ENCODE data around the gene METAP1D. TPM values are rescaled to one million over a fixed set of nuclear protein-coding genes. Genes with fewer than 3 reads are reported as not detected.
"Not testable (repeated sequence)": the region's sequence is repeated elsewhere in the genome, so short reads cannot be mapped to it uniquely, and the experiment has no call there.

METAP1D gene
- total RNA-seq, 1 experiment from 2014 or later, result 8.6 TPM

- no peaks in the 10 kb centered on the region for H3K36me3 ChIP-seq (ENCODE audit: control insufficient read depth, insufficient read depth, low read length)
- intact Hi-C loops (cut with micrococcal nuclease; ENCODE audit: unreplicated experiment) (no loop called here), in situ Hi-C loops (cut with HindIII; ENCODE audit: low pct_unique_long_range_greater_than_20kb, low sequenced_read_pairs) (no loop called here)
- no peaks in the 10 kb centered on the region for H3K27me3 ChIP-seq (ENCODE audit: control insufficient read depth, insufficient read depth, low read length)
- H3K27ac ChIP-seq (ENCODE audit: low read length), result no peak overlapping the region
- no peak for DNase-seq (ENCODE audit: low read depth, low spot score)
- ATAC-seq, result no peak
- ChIA-PET POLR2A (no interaction called here), CTCF (interaction anchor here (0.7 to 1.0 kb wide), 2 partner anchors 117 to 275 kb away, joined by 3 to 6 read pairs; no protein-coding TSS in a partner anchor)
- H3K4me3 ChIP-seq (ENCODE audit: low read depth in 2 of 2, low read length in 2 of 2), result no peak overlapping the region
- H3K9me3 ChIP-seq (ENCODE audit: control insufficient read depth, insufficient read depth, low read depth, low read length), result no peaks in the 10 kb centered on the region
- H3K4me1 ChIP-seq (ENCODE audit: control insufficient read depth, insufficient read depth, low read length), result no peaks in the 10 kb centered on the region
- no TSS peak for BruUV-seq (replicated peaks)
- TF ChIP-seq SIN3A (IDR thresholded peaks at IDR 0.05; ENCODE audit: borderline replicate concordance, insufficient read depth, low read depth, low read length), result no peak
- TF ChIP-seq CTCF (IDR thresholded peaks at IDR 0.05), result no peak
- TF ChIP-seq TCF7L2 (IDR thresholded peaks at IDR 0.05; ENCODE audit: low read depth, low read length), result no peak
- no peak for TF ChIP-seq REST (IDR thresholded peaks at IDR 0.05; ENCODE audit: insufficient read depth in 1 of 2, low read depth in 2 of 2, low read length in 1 of 2)
- TF ChIP-seq POLR2AphosphoS5 (IDR thresholded peaks at IDR 0.05; ENCODE audit: low read depth, low read length), result no peak
Observed at GRCh38 chr2:171979103-171979502, 20.6 kb upstream of the METAP1D start.

- H3K4me1 ChIP-seq (ENCODE audit: control insufficient read depth, insufficient read depth, low read length); CTCF ChIA-PET; BruUV-seq (replicated peaks); in situ Hi-C loops (cut with HindIII; ENCODE audit: low pct_unique_long_range_greater_than_20kb, low sequenced_read_pairs); H3K4me3 ChIP-seq (ENCODE audit: low read depth in 2 of 2, low read length in 2 of 2); H3K36me3 ChIP-seq (ENCODE audit: control insufficient read depth, insufficient read depth, low read length); H3K27ac ChIP-seq (ENCODE audit: low read length); ATAC-seq; H3K27me3 ChIP-seq (ENCODE audit: control insufficient read depth, insufficient read depth, low read length); H3K9me3 ChIP-seq (ENCODE audit: control insufficient read depth, insufficient read depth, low read depth, low read length); DNase-seq (ENCODE audit: low read depth, low spot score); POLR2A ChIA-PET; intact Hi-C loops (cut with micrococcal nuclease; ENCODE audit: unreplicated experiment): not testable (repeated sequence)
Observed at GRCh38 chr2:171983924-171984323, 15.8 kb upstream of the METAP1D start.

GRCh38 chr2:171985076-171985475, 14.7 kb upstream of the METAP1D start:
- POLR2A ChIA-PET, result no interaction called here
- H3K27ac ChIP-seq (ENCODE audit: low read length), result no peak overlapping the region
- H3K4me3 ChIP-seq (ENCODE audit: low read depth in 2 of 2, low read length in 2 of 2), result no peak overlapping the region
- no peaks in the 10 kb centered on the region for H3K27me3 ChIP-seq (ENCODE audit: control insufficient read depth, insufficient read depth, low read length)
- intact Hi-C loops (cut with micrococcal nuclease; ENCODE audit: unreplicated experiment) (no loop called here), in situ Hi-C loops (cut with HindIII; ENCODE audit: low pct_unique_long_range_greater_than_20kb, low sequenced_read_pairs) (no loop called here)
- TF ChIP-seq CTCF (IDR thresholded peaks at IDR 0.05) (no peak), TCF7L2 (IDR thresholded peaks at IDR 0.05; ENCODE audit: low read depth, low read length) (peak; percentile 58; the same call in 1 of the 2 replicates)
- no peak for ATAC-seq
- no peaks in the 10 kb centered on the region for H3K9me3 ChIP-seq (ENCODE audit: control insufficient read depth, insufficient read depth, low read depth, low read length)
- no peak for DNase-seq (ENCODE audit: low read depth, low spot score)
- CTCF ChIA-PET, result no interaction called here
- BruUV-seq (replicated peaks), result no TSS peak
- H3K36me3 ChIP-seq (ENCODE audit: control insufficient read depth, insufficient read depth, low read length), result no peaks in the 10 kb centered on the region
- no peaks in the 10 kb centered on the region for H3K4me1 ChIP-seq (ENCODE audit: control insufficient read depth, insufficient read depth, low read length)

Data from Panc1 (cell line).